H1 (cell line): ENCODE results near the gene VASH1. TPM values are rescaled to one million over a fixed set of nuclear protein-coding genes. Genes with fewer than 3 reads are reported as not detected.

Source experiments
- CTCF ChIA-PET: fragments of 300-600 bp; sonication (Branson Sonifier 250); formaldehyde crosslinking; loops from one replicate; lab custom pipeline; 2021; ENCODE audit not compliant: partially characterized antibody; lab: Charles Lee
- POLR2A ChIA-PET: fragments of 300-600 bp; sonication (Branson Sonifier 250); formaldehyde crosslinking; loops from one replicate; lab custom pipeline; 2021; ENCODE audit warnings: inconsistent platforms; ENCODE audit not compliant: partially characterized antibody; lab: Charles Lee
- DNase-seq, 2 experiments: peaks; one replicate each; pipeline versions ENCODE4 v3.0.0 to v3.0.0-alpha.2; 2010 to 2022; ENCODE audit warnings: low spot score in 2 of 2, low read depth in 1 of 2, mixed read lengths in 1 of 2
- FAIRE-seq: peaks from 2 replicates; lab custom pipeline; 2011; peaks lifted over from hg19 to GRCh38; lab: Jason Lieb, UNC
- H2AFZ ChIP-seq: 2 replicates; pipeline ENCODE4 v1.8.1; 2012; ENCODE audit warnings: low read length, inconsistent platforms
- H2AK5ac ChIP-seq: 2 replicates; pipeline ENCODE4 v1.6.1; 2013; ENCODE audit warnings: low read depth, low read length
- H2BK120ac ChIP-seq: replicated peaks from 2 replicates; pipeline ENCODE3; 2013; ENCODE audit warnings: low read depth, low read length, inconsistent platforms
- H2BK12ac ChIP-seq: 2 replicates; pipeline ENCODE4 v1.6.1; 2013; ENCODE audit warnings: low read depth, low read length
- H2BK15ac ChIP-seq: 2 replicates; pipeline ENCODE4 v1.6.1; 2013; ENCODE audit warnings: low read length
- H2BK20ac ChIP-seq: 2 replicates; pipeline ENCODE4 v1.6.1; 2013; ENCODE audit warnings: low read length
- H2BK5ac ChIP-seq: 2 replicates; pipeline ENCODE4 v1.6.1; 2013; ENCODE audit warnings: low read depth, low read length
- H3K14ac ChIP-seq: 2 replicates; pipeline ENCODE4 v1.6.1; 2013; ENCODE audit warnings: inconsistent platforms; ENCODE audit not compliant: insufficient read length
- H3K18ac ChIP-seq: 2 replicates; pipeline ENCODE4 v1.6.1; 2013; ENCODE audit warnings: low read length; ENCODE audit errors: extremely low read depth
- H3K23ac ChIP-seq: 2 replicates; pipeline ENCODE4 v1.6.1; 2013; ENCODE audit warnings: inconsistent platforms; ENCODE audit not compliant: insufficient read length
- H3K23me2 ChIP-seq: 2 replicates; pipeline ENCODE4 v1.6.1; 2013; ENCODE audit warnings: low read depth, low read length
- H3K27ac ChIP-seq: 2 replicates; pipeline ENCODE4 v1.6.1; 2011; ENCODE audit warnings: low read depth, low read length, inconsistent platforms
- H3K27me3 ChIP-seq, 4 experiments: replicated peaks in 1 of 4; 1 replicate in 1 of 4; 2 replicates in 3 of 4; pipeline versions ENCODE4 v1.6.1 to v1.8.1; 2011 to 2013; ENCODE audit warnings: low read length in 3 of 4, mild to moderate bottlenecking in 3 of 4, inconsistent platforms in 2 of 4, mixed read lengths in 2 of 4, moderate library complexity in 1 of 4; ENCODE audit not compliant: control insufficient read depth in 3 of 4, insufficient read depth in 3 of 4; ENCODE audit errors: extremely low read depth in 1 of 4
- H3K36me3 ChIP-seq, 4 experiments: 2 replicates each; pipeline versions ENCODE4 v1.6.1 to v1.8.1; 2011 to 2013; ENCODE audit warnings: mild to moderate bottlenecking in 4 of 4, low read length in 3 of 4, moderate library complexity in 2 of 4, control low read depth in 1 of 4, inconsistent platforms in 1 of 4; ENCODE audit not compliant: insufficient read depth in 4 of 4, control insufficient read depth in 2 of 4
- H3K4ac ChIP-seq: replicated peaks from 2 replicates; pipeline ENCODE3; 2013; ENCODE audit warnings: low read length, low read depth, mixed read lengths, inconsistent platforms; ENCODE audit not compliant: insufficient read length
- H3K4me1 ChIP-seq, 4 experiments: replicated peaks in 1 of 4; 1 replicate in 1 of 4; 2 replicates in 3 of 4; pipeline versions ENCODE4 v1.6.1 to v1.8.1; 2011 to 2013; ENCODE audit warnings: low read length in 3 of 4, inconsistent platforms in 2 of 4, mixed read lengths in 1 of 4; ENCODE audit not compliant: insufficient read depth in 4 of 4, control insufficient read depth in 3 of 4
- H3K4me2 ChIP-seq, 2 experiments: 2 replicates each; pipeline versions ENCODE4 v1.6.1 to v1.8.1; 2011 to 2013; ENCODE audit warnings: low read depth in 2 of 2, low read length in 2 of 2, control low read depth in 1 of 2, inconsistent platforms in 1 of 2, mild to moderate bottlenecking in 1 of 2; ENCODE audit not compliant: insufficient read depth in 1 of 2
- H3K4me3 ChIP-seq, 4 experiments: fragments of 200-600, 300-600 bp in 1 of 4; sonication (generic), shearing (Covaris generic), sonication (Bioruptor Twin) in 1 of 4; 2 replicates each; pipeline versions ENCODE4 v1.5.1 to v1.8.1; 2011 to 2016; ENCODE audit warnings: low read length in 4 of 4, low read depth in 3 of 4, control low read depth in 2 of 4, inconsistent platforms in 2 of 4, mild to moderate bottlenecking in 2 of 4, mixed read lengths in 1 of 4, moderate library complexity in 1 of 4; ENCODE audit not compliant: insufficient read depth in 2 of 4; ENCODE audit errors: extremely low read depth in 1 of 4
- H3K56ac ChIP-seq: replicated peaks from 2 replicates; pipeline ENCODE3; 2013; ENCODE audit warnings: low read depth, mild to moderate bottlenecking, mixed read lengths, low read length, inconsistent platforms; ENCODE audit not compliant: insufficient read length
- H3K79me1 ChIP-seq: 2 replicates; pipeline ENCODE4 v1.6.1; 2013; ENCODE audit warnings: low read depth, low read length, control low read depth
- H3K79me2 ChIP-seq, 2 experiments: 2 replicates each; pipeline versions ENCODE4 v1.6.1 to v1.8.1; 2012 to 2013; ENCODE audit warnings: low read length in 2 of 2, mild to moderate bottlenecking in 2 of 2, inconsistent platforms in 1 of 2; ENCODE audit not compliant: insufficient read depth in 2 of 2, control insufficient read depth in 1 of 2
- H3K9ac ChIP-seq, 4 experiments: replicated peaks in 1 of 4; 1 replicate in 1 of 4; 2 replicates in 3 of 4; pipeline versions ENCODE4 v1.6.1 to v1.8.1; 2011 to 2013; ENCODE audit warnings: low read depth in 3 of 4, low read length in 3 of 4, control low read depth in 2 of 4, mild to moderate bottlenecking in 2 of 4, moderate library complexity in 2 of 4, inconsistent platforms in 1 of 4; ENCODE audit errors: extremely low read depth in 1 of 4
- H3K9me3 ChIP-seq, 2 experiments: 2 replicates each; pipeline versions ENCODE4 v1.6.1 to v1.8.1; 2012 to 2013; ENCODE audit warnings: mild to moderate bottlenecking in 2 of 2, moderate library complexity in 2 of 2, control low read depth in 1 of 2, inconsistent platforms in 1 of 2, low read depth in 1 of 2, low read length in 1 of 2, mixed read lengths in 1 of 2; ENCODE audit not compliant: insufficient read depth in 2 of 2
- H4K20me1 ChIP-seq, 2 experiments: replicated peaks in 1 of 2; 2 replicates each; pipeline versions ENCODE3 to v1.8.1; 2011 to 2013; ENCODE audit warnings: inconsistent platforms in 2 of 2, low read length in 2 of 2, mild to moderate bottlenecking in 1 of 2; ENCODE audit not compliant: insufficient read depth in 2 of 2, control insufficient read depth in 1 of 2
- H4K5ac ChIP-seq: 2 replicates; pipeline ENCODE4 v1.6.1; 2013; ENCODE audit warnings: low read length, low read depth, mixed read lengths, inconsistent platforms; ENCODE audit not compliant: insufficient read length
- H4K8ac ChIP-seq: 2 replicates; pipeline ENCODE4 v1.8.0; 2013; ENCODE audit warnings: mild to moderate bottlenecking, moderate library complexity, low read length, inconsistent platforms; ENCODE audit not compliant: insufficient read depth; ENCODE audit errors: extremely low read depth
- H4K91ac ChIP-seq: replicated peaks from 2 replicates; pipeline ENCODE3; 2013; ENCODE audit warnings: low read length, mixed read lengths, inconsistent platforms; ENCODE audit not compliant: insufficient read length
- BCL11A ChIP-seq, 2 experiments: IDR thresholded peaks; one replicate each; pipeline ENCODE4 v1.6.1; 2011; ENCODE audit warnings: low read depth in 2 of 2, low read length in 2 of 2, mild to moderate bottlenecking in 2 of 2
- RNF2 ChIP-seq: fragments of 200-900, 300-1000 bp; sonication (generic); IDR thresholded peaks from 2 replicates; pipeline ENCODE4 v1.7.1; 2016; ENCODE audit warnings: borderline replicate concordance, low read depth, mild to moderate bottlenecking, antibody characterized with exemption, low read length; ENCODE audit not compliant: poor library complexity, severe bottlenecking; ENCODE audit errors: missing control alignments
- SIX5 ChIP-seq: IDR thresholded peaks from 2 replicates; pipeline ENCODE4 v1.6.1; 2011; ENCODE audit warnings: mild to moderate bottlenecking, low read depth, low read length
- SRF ChIP-seq: IDR thresholded peaks from 2 replicates; pipeline ENCODE4 v1.6.1; 2011; ENCODE audit warnings: mild to moderate bottlenecking, low read depth, low read length, moderate library complexity
- TEAD4 ChIP-seq: IDR thresholded peaks from 2 replicates; pipeline ENCODE4 v1.6.1; 2012; ENCODE audit warnings: low read depth, low read length, inconsistent platforms, mixed read lengths
- WGBS, 2 experiments: shearing (Covaris generic) in 1 of 2; methylation state at CpG; one replicate each; pipeline versions ENCODE4 v1.1.6 to v1.1.7; 2013 to 2015; ENCODE audit warnings: low lambda C conversion rate in 2 of 2, mixed read lengths in 2 of 2, inconsistent platforms in 1 of 2, low coverage in 1 of 2, missing lambda C conversion rate in 1 of 2; ENCODE audit not compliant: insufficient replicate concordance in 2 of 2, insufficient coverage in 1 of 2, insufficient read length in 1 of 2; ENCODE audit errors: extremely low coverage in 1 of 2, missing lambda C conversion rate in 1 of 2; 5-methylcytosine and 5-hydroxymethylcytosine counted together
- polyA plus RNA-seq, 7 experiments: library from polyadenylated mRNA; depleted of rRNA in 3 of 7; stranded (reverse) in 5 of 7; unstranded in 2 of 7; fragments of >200 nt in 5 of 7; fragments of 200-250 nt in 2 of 7; gene quantifications; 1 replicate in 5 of 7; 2 replicates in 1 of 7; 4 replicates in 1 of 7; pipeline versions ENCODE4 v1.2.1 to v1.2.3, GENCODE V29; 2011 to 2013; ENCODE audit warnings: missing spikeins in 2 of 7, mixed read lengths in 2 of 7
- total RNA-seq: library from RNA; stranded (reverse); fragmentation: NEBNext Ultra II Directional; extraction: Animal tissue kit (Norgen Biotek cat#: 25700); gene quantifications from 2 replicates; pipeline ENCODE4 v1.2.1, GENCODE V29; 2021

The VASH1 gene
- total and polyA plus RNA-seq, 2 of the 8 experiments (the other 6 are each of a cell fraction or from before 2014, with no cell fraction given): 3.1 to 6.4 TPM

DNA sequence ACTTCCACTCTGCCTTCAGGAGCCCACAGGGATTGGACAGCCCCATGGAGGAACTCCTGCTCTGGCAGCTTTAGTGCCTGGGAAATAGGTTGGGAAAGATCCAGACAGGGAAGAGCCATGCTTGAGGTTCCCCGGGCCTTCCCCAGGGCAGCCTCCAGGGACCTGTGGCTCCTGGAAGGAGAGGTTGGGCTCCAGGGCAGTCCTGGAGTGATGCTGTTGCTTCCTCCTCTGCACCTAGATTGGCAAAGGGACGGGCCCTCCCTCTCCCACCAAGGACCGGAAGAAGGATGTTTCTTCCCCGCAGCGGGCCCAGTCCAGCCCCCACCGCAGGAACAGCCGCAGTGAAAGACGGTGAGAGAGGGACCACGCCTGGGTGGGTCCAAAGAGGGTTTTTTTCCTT is 16.5 kb downstream of the VASH1 start:
- POLR2A ChIA-PET: interaction anchor here (1.3 to 2.9 kb wide), 4 partner anchors 8 to 16 kb away, joined by 5 to 10 read pairs (median 8); partner anchors contain the start of gene VASH1
- WGBS, 2 experiments: 89% methylated on average over 5 of the region's 9 CpGs; no CpG with 5 or more reads in 1 of the 2 experiments
- Histone ChIP-seq H3K9me3 (no peaks in the 10 kb centered on the region), H3K4me3 (no peak overlapping the region), H3K4me1 (peaks cover 0 to 13% (median 5%) of the 10 kb centered on the region in 4 experiments; a peak in 5 of 7 replicates), H2BK15ac (no peak overlapping the region), H2BK20ac (no peak overlapping the region), H3K4ac (no peak overlapping the region), H3K23ac (no peak overlapping the region), H4K5ac (no peak overlapping the region), H3K79me2 (no peaks in the 10 kb centered on the region), H4K8ac (no peak overlapping the region), H2BK120ac (no peak overlapping the region), H2BK12ac (no peak overlapping the region), H3K23me2 (no peaks in the 10 kb centered on the region), H4K20me1 (no peaks in the 10 kb centered on the region), H3K27ac (no peak overlapping the region), H2AK5ac (no peak overlapping the region), H4K91ac (no peak overlapping the region), H3K18ac (no peak overlapping the region), H3K4me2 (no peak overlapping the region), H3K14ac (no peak overlapping the region), H3K9ac (no peak overlapping the region), H3K27me3 (no peaks in the 10 kb centered on the region; a peak in 1 of 7 replicates), H2AFZ (no peak overlapping the region), H3K36me3 (peaks cover 5 to 7% (median 5%) of the 10 kb centered on the region in 4 experiments; a peak in 2 of 8 replicates), H2BK5ac (no peak overlapping the region), H3K79me1 (no peaks in the 10 kb centered on the region), H3K56ac (no peak overlapping the region)
- no peak for TF ChIP-seq SIX5
- no peak for TF ChIP-seq RNF2
- no peak for TF ChIP-seq TEAD4
- no peak for TF ChIP-seq SRF
- no peak for TF ChIP-seq BCL11A (IDR thresholded peaks at IDR 0.05; ENCODE audit: low read depth in 2 of 2, low read length in 2 of 2)
- DNase-seq: no peak
- CTCF ChIA-PET: interaction anchor here (1.1 to 13.7 kb wide), 4 partner anchors 11 to 68 kb away, joined by 3 to 234 read pairs (median 16); no protein-coding TSS in a partner anchor
- FAIRE-seq: no peak
